Measurements from ENCODE around the gene FOXO3.

The FOXO3 gene

GRCh38 chr6:108597572-108598304 is 37.0 kb downstream of the FOXO3 start:
- no peaks in the 10 kb centered on the region for H3K9me3 ChIP-seq (ENCODE audit: control insufficient read depth, low read length)
- H3K4me3 ChIP-seq (ENCODE audit: extremely low read depth, insufficient read depth, low read length, poor library complexity, severe bottlenecking), result no peak overlapping the region
- whole genome bisulfite sequencing, 2 experiments (ENCODE audit: insufficient coverage in 2 of 2), result 100% methylated on average over 1 of the region's 5 CpGs; no CpG with 5 or more reads in 1 of the 2 experiments
- H3K27ac ChIP-seq (ENCODE audit: low read depth, low read length, severe bottlenecking), result no peak overlapping the region
- no peaks in the 10 kb centered on the region for H3K36me3 ChIP-seq (ENCODE audit: control insufficient read depth, insufficient read depth, low read length)
- H3K4me1 ChIP-seq (ENCODE audit: control insufficient read depth, insufficient read depth, low read length, poor library complexity, severe bottlenecking), result peaks cover 16% of the 10 kb centered on the region

GRCh38 chr6:108598305-108598863 is 37.7 kb downstream of the FOXO3 start:
- H3K36me3 ChIP-seq (ENCODE audit: control insufficient read depth, insufficient read depth, low read length), result no peaks in the 10 kb centered on the region
- no peak overlapping the region for H3K27ac ChIP-seq (ENCODE audit: low read depth, low read length, severe bottlenecking)
- peaks cover 14% of the 10 kb centered on the region for H3K4me1 ChIP-seq (ENCODE audit: control insufficient read depth, insufficient read depth, low read length, poor library complexity, severe bottlenecking)
- H3K9me3 ChIP-seq (ENCODE audit: control insufficient read depth, low read length), result no peaks in the 10 kb centered on the region
- no peak overlapping the region for H3K4me3 ChIP-seq (ENCODE audit: extremely low read depth, insufficient read depth, low read length, poor library complexity, severe bottlenecking)
- 100% methylated on average over 2 of the region's 2 CpGs for WGBS, 2 experiments (ENCODE audit: insufficient coverage in 2 of 2)

GRCh38 chr6:108604156-108604555 is 43.4 kb downstream of the FOXO3 start:
- Histone ChIP-seq H3K4me3 (ENCODE audit: extremely low read depth, insufficient read depth, low read length, poor library complexity, severe bottlenecking) (no peak overlapping the region), H3K36me3 (ENCODE audit: control insufficient read depth, insufficient read depth, low read length) (no peaks in the 10 kb centered on the region), H3K9me3 (ENCODE audit: control insufficient read depth, low read length) (no peaks in the 10 kb centered on the region), H3K27ac (ENCODE audit: low read depth, low read length, severe bottlenecking) (no peak overlapping the region), H3K4me1 (ENCODE audit: control insufficient read depth, insufficient read depth, low read length, poor library complexity, severe bottlenecking) (peaks cover 3% of the 10 kb centered on the region)
- 100% methylated on average over 2 to 3 of the region's 5 CpGs for WGBS, 2 experiments (ENCODE audit: insufficient coverage in 2 of 2)

- Histone ChIP-seq H3K4me1 (ENCODE audit: control insufficient read depth, insufficient read depth, low read length, poor library complexity, severe bottlenecking) (peaks cover 16% of the 10 kb centered on the region), H3K27ac (ENCODE audit: low read depth, low read length, severe bottlenecking) (peak overlapping the region; percentile 51), H3K4me3 (ENCODE audit: extremely low read depth, insufficient read depth, low read length, poor library complexity, severe bottlenecking) (no peak overlapping the region), H3K36me3 (ENCODE audit: control insufficient read depth, insufficient read depth, low read length) (no peaks in the 10 kb centered on the region), H3K9me3 (ENCODE audit: control insufficient read depth, low read length) (no peaks in the 10 kb centered on the region)
- WGBS, 2 experiments (ENCODE audit: insufficient coverage in 2 of 2), result no CpG with 5 or more reads among the region's 3 CpGs
Measured at GRCh38 chr6:108606250-108606690, 45.6 kb downstream of the FOXO3 start.

GRCh38 chr6:108608453-108609275 is 47.9 kb downstream of the FOXO3 start:
- Histone ChIP-seq H3K36me3 (ENCODE audit: control insufficient read depth, insufficient read depth, low read length) (peaks cover 4% of the 10 kb centered on the region), H3K9me3 (ENCODE audit: control insufficient read depth, low read length) (peaks cover 4% of the 10 kb centered on the region), H3K4me3 (ENCODE audit: extremely low read depth, insufficient read depth, low read length, poor library complexity, severe bottlenecking) (no peak overlapping the region), H3K27ac (ENCODE audit: low read depth, low read length, severe bottlenecking) (no peak overlapping the region), H3K4me1 (ENCODE audit: control insufficient read depth, insufficient read depth, low read length, poor library complexity, severe bottlenecking) (peaks cover 16% of the 10 kb centered on the region)
- WGBS, 2 experiments (ENCODE audit: insufficient coverage in 2 of 2), result 93 to 98% methylated on average over 4 of the region's 7 CpGs

- Histone ChIP-seq H3K36me3 (ENCODE audit: control insufficient read depth, insufficient read depth, low read length) (peaks cover 4% of the 10 kb centered on the region), H3K9me3 (ENCODE audit: control insufficient read depth, low read length) (peaks cover 4% of the 10 kb centered on the region), H3K4me3 (ENCODE audit: extremely low read depth, insufficient read depth, low read length, poor library complexity, severe bottlenecking) (no peak overlapping the region), H3K27ac (ENCODE audit: low read depth, low read length, severe bottlenecking) (no peak overlapping the region), H3K4me1 (ENCODE audit: control insufficient read depth, insufficient read depth, low read length, poor library complexity, severe bottlenecking) (peaks cover 16% of the 10 kb centered on the region)
- 87 to 91% methylated on average over 3 to 5 of the region's 5 CpGs for WGBS, 2 experiments (ENCODE audit: insufficient coverage in 2 of 2)
Measured at GRCh38 chr6:108609276-108609769, 48.6 kb downstream of the FOXO3 start.

GRCh38 chr6:108610270-108610839 is 49.6 kb downstream of the FOXO3 start:
- 83 to 86% methylated on average over 1 to 2 of the region's 3 CpGs for WGBS, 2 experiments (ENCODE audit: insufficient coverage in 2 of 2)
- Histone ChIP-seq H3K4me1 (ENCODE audit: control insufficient read depth, insufficient read depth, low read length, poor library complexity, severe bottlenecking) (peaks cover 16% of the 10 kb centered on the region), H3K4me3 (ENCODE audit: extremely low read depth, insufficient read depth, low read length, poor library complexity, severe bottlenecking) (no peak overlapping the region), H3K9me3 (ENCODE audit: control insufficient read depth, low read length) (peaks cover 4% of the 10 kb centered on the region), H3K27ac (ENCODE audit: low read depth, low read length, severe bottlenecking) (no peak overlapping the region), H3K36me3 (ENCODE audit: control insufficient read depth, insufficient read depth, low read length) (peaks cover 4% of the 10 kb centered on the region)

- Histone ChIP-seq H3K36me3 (ENCODE audit: control insufficient read depth, insufficient read depth, low read length) (peaks cover 4% of the 10 kb centered on the region), H3K4me1 (ENCODE audit: control insufficient read depth, insufficient read depth, low read length, poor library complexity, severe bottlenecking) (peaks cover 16% of the 10 kb centered on the region), H3K4me3 (ENCODE audit: extremely low read depth, insufficient read depth, low read length, poor library complexity, severe bottlenecking) (no peak overlapping the region), H3K9me3 (ENCODE audit: control insufficient read depth, low read length) (peaks cover 4% of the 10 kb centered on the region), H3K27ac (ENCODE audit: low read depth, low read length, severe bottlenecking) (no peak overlapping the region)
- no CpG with 5 or more reads among the region's 4 CpGs for WGBS, 2 experiments (ENCODE audit: insufficient coverage in 2 of 2)
Measured at GRCh38 chr6:108610957-108611586, 50.4 kb downstream of the FOXO3 start.

GRCh38 chr6:108612852-108613251 is 52.1 kb downstream of the FOXO3 start:
- Histone ChIP-seq H3K4me3 (ENCODE audit: extremely low read depth, insufficient read depth, low read length, poor library complexity, severe bottlenecking) (no peak overlapping the region), H3K9me3 (ENCODE audit: control insufficient read depth, low read length) (peaks cover 4% of the 10 kb centered on the region), H3K27ac (ENCODE audit: low read depth, low read length, severe bottlenecking) (no peak overlapping the region), H3K4me1 (ENCODE audit: control insufficient read depth, insufficient read depth, low read length, poor library complexity, severe bottlenecking) (peaks cover 16% of the 10 kb centered on the region), H3K36me3 (ENCODE audit: control insufficient read depth, insufficient read depth, low read length) (peaks cover 4% of the 10 kb centered on the region)

GRCh38 chr6:108616544-108616943 is 55.8 kb downstream of the FOXO3 start:
- Histone ChIP-seq H3K4me1 (ENCODE audit: control insufficient read depth, insufficient read depth, low read length, poor library complexity, severe bottlenecking) (peaks cover 6% of the 10 kb centered on the region), H3K27ac (ENCODE audit: low read depth, low read length, severe bottlenecking) (no peak overlapping the region), H3K4me3 (ENCODE audit: extremely low read depth, insufficient read depth, low read length, poor library complexity, severe bottlenecking) (no peak overlapping the region), H3K9me3 (ENCODE audit: control insufficient read depth, low read length) (peaks cover 4% of the 10 kb centered on the region), H3K36me3 (ENCODE audit: control insufficient read depth, insufficient read depth, low read length) (peaks cover 4% of the 10 kb centered on the region)
- no CpG with 5 or more reads among the region's 3 CpGs for WGBS, 2 experiments (ENCODE audit: insufficient coverage in 2 of 2)

All from mesodermal cell (in vitro differentiated cells).